Uterus (tissue), 4 donors: ENCODE results near the gene TMPRSS13. TPM values are rescaled to one million over a fixed set of nuclear protein-coding genes. Genes with fewer than 3 reads are reported as not detected.

Source experiments
- DNase-seq, 2 donors: peaks; one replicate each; pipeline ENCODE4 v3.0.0-alpha.2; 2019 to 2020
- H3K27ac ChIP-seq, 2 donors: fragments of 200-600 bp; sonication (generic); 1 replicate in 1 of 2; 2 replicates in 1 of 2; pipeline ENCODE4 v1.5.1; 2016 to 2018
- H3K27me3 ChIP-seq, 2 donors: fragments of 200-600 bp; sonication (generic); one replicate each; pipeline ENCODE4 v1.5.1; 2018 to 2019; ENCODE audit warnings: control low read depth in 1 of 2
- H3K36me3 ChIP-seq, 2 donors: fragments of 200-600 bp; sonication (generic); one replicate each; pipeline ENCODE4 v1.5.1; 2019; ENCODE audit warnings: control low read depth in 1 of 2
- H3K4me1 ChIP-seq, 2 donors: fragments of 200-600 bp; sonication (generic); one replicate each; pipeline ENCODE4 v1.5.1; 2018 to 2019; ENCODE audit warnings: control low read depth in 1 of 2
- H3K4me3 ChIP-seq, 2 donors: fragments of 200-600 bp; sonication (generic); 1 replicate in 1 of 2; 2 replicates in 1 of 2; pipeline ENCODE4 v1.5.1; 2018 to 2019; ENCODE audit warnings: mild to moderate bottlenecking in 1 of 2
- H3K9me3 ChIP-seq, 2 donors: fragments of 200-600 bp; sonication (generic); one replicate each; pipeline ENCODE4 v1.5.1; 2019; ENCODE audit warnings: control low read depth in 1 of 2
- POLR2A ChIP-seq, 2 donors: fragments of 450-650 bp; IDR thresholded peaks; one replicate each; pipeline ENCODE4 v1.6.1; 2016; ENCODE audit warnings: antibody characterized with exemption in 2 of 2, mild to moderate bottlenecking in 1 of 2, moderate library complexity in 1 of 2
- intact Hi-C: fragments of 100-400 bp; cut with DNase I; formaldehyde crosslinking; loops from one replicate; pipeline ENCODE4 v1.15.1; 2023; ENCODE audit warnings: low total_unique reads
- total RNA-seq, 4 donors: library from RNA; depleted of rRNA in 3 of 4; stranded (reverse); fragments of >200 nt in 3 of 4; gene quantifications; one replicate each; pipeline versions ENCODE4 v1.1.0 to v1.2.4, GENCODE V29; 2014 to 2023
- TF ChIP-seq, protein P1 (sequence below), 4 experiments: fragments of 200-600 bp in 2 of 4; fragments of 450-650 bp in 2 of 4; sonication (generic) in 2 of 4; IDR thresholded peaks; one replicate each; pipeline ENCODE4 v1.5.1; 2016 to 2019; ENCODE audit warnings: antibody characterized with exemption in 4 of 4, mild to moderate bottlenecking in 2 of 4, moderate library complexity in 1 of 4
- donor health status: DM: yes; HTN: yes; CAD: no.

Gene TMPRSS13
- total RNA-seq, 4 donors from 2014 or later = 0.15 to 0.90 (median 0.51) TPM; not detected in 1

DNA sequence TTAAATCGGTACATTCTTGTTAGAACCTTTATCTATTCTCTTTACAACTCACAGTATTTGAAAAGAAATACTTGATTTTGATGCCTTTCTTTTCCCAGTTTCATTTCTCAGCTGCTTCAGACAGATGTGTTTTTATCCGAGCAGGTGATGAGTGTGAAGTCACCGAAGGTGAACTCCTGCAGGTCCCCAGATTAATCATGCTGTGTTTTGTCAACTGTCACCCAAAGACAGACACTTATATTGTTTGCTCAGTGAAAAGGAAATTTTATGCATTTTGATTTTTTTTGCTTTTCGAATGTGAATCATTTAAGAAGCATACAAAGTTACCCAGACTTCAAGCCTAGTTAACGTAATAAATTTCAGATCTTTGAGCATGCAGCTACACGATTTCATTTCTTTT lies 7.8 kb upstream of the TMPRSS13 start:
- TF ChIP-seq, protein P1, sequence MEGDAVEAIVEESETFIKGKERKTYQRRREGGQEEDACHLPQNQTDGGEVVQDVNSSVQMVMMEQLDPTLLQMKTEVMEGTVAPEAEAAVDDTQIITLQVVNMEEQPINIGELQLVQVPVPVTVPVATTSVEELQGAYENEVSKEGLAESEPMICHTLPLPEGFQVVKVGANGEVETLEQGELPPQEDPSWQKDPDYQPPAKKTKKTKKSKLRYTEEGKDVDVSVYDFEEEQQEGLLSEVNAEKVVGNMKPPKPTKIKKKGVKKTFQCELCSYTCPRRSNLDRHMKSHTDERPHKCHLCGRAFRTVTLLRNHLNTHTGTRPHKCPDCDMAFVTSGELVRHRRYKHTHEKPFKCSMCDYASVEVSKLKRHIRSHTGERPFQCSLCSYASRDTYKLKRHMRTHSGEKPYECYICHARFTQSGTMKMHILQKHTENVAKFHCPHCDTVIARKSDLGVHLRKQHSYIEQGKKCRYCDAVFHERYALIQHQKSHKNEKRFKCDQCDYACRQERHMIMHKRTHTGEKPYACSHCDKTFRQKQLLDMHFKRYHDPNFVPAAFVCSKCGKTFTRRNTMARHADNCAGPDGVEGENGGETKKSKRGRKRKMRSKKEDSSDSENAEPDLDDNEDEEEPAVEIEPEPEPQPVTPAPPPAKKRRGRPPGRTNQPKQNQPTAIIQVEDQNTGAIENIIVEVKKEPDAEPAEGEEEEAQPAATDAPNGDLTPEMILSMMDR (IDR thresholded peaks at IDR 0.05) = no peak
- TF ChIP-seq POLR2A (IDR thresholded peaks at IDR 0.05) = no peak
- Histone ChIP-seq H3K9me3 (no peaks in the 10 kb centered on the region), H3K4me1 (no peaks in the 10 kb centered on the region), H3K27me3 (no peaks in the 10 kb centered on the region), H3K27ac (no peak overlapping the region), H3K4me3 (no peak overlapping the region), H3K36me3 (no peaks in the 10 kb centered on the region)
- no peak for DNase-seq
- intact Hi-C loops = no loop called here

DNA sequence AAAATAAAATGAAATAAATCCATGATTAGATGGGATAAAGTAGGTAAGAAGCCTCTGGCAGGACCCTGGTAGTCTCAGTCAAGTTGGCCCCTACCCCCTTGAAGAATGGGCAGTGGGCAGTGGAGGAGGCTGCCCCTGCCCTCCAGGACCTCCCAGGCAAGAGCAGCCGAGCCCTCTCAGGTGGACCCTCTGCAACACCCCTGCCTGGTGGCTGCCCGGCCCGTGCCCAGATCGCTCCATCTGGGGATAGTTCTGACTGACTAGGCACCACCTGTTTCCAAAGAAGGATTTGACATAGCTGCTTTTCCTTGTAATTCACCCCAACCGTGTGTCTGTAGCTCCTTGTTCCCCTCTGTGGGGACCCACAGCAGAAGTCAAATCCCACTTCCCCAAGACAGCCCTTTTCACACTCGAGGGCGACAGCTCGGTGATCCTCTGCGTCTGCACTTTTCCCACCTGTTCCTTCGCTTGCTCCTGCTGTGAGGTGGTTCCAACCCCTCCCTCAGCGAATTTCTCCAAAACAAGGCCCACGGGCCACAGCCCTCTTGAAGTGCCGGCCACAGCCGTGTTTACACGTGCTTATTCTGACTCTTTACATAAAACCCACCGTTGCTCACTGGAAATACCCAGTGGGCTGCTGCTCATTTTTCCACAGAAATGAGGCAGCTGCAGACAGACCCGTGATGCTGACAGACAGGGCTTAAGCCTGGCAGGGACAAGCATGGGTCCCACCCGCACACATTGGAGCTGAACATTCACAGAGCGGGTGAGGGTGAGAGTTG lies 5.5 kb upstream of the TMPRSS13 start:
- TF ChIP-seq POLR2A (IDR thresholded peaks at IDR 0.05) = no peak
- TF ChIP-seq, protein P1 (IDR thresholded peaks at IDR 0.05) = no peak
- no peak overlapping the region for H3K4me3 ChIP-seq

DNA sequence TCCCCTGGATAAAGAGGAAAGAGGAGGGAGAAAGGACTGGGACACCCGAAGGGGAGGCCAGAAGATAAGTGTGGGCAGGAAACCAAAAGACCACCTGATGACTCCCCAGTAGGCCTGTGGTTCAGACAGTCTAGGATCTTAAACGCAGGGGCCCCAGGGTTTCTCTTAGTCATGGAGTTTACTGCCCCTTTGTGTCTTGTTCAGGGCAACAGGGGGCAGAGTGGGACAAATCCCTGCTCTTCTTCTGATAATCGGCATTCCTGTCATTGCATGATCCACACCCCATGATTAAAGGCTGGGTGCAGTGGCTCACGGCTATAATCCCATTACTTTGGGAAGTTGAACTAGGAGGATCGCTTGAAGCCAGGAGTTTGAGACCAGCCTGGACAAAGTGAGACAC lies 4.7 kb upstream of the TMPRSS13 start:
- no peak overlapping the region for H3K27ac ChIP-seq
- no peaks in the 10 kb centered on the region for H3K9me3 ChIP-seq
- no peak overlapping the region for H3K4me3 ChIP-seq
- H3K36me3 ChIP-seq = no peaks in the 10 kb centered on the region
- no peaks in the 10 kb centered on the region for H3K27me3 ChIP-seq
- TF ChIP-seq POLR2A (IDR thresholded peaks at IDR 0.05) = no peak
- TF ChIP-seq, protein P1 (IDR thresholded peaks at IDR 0.05) = no peak
- intact Hi-C loops = no loop called here
- no peaks in the 10 kb centered on the region for H3K4me1 ChIP-seq
- DNase-seq = no peak

More for the DNA sequence above, 5.5 kb upstream of the TMPRSS13 start:
- no peak for DNase-seq
- Histone ChIP-seq H3K36me3 (no peaks in the 10 kb centered on the region), H3K4me1 (no peaks in the 10 kb centered on the region), H3K27ac (no peak overlapping the region), H3K9me3 (no peaks in the 10 kb centered on the region), H3K27me3 (no peaks in the 10 kb centered on the region)
- intact Hi-C loops = no loop called here

DNA sequence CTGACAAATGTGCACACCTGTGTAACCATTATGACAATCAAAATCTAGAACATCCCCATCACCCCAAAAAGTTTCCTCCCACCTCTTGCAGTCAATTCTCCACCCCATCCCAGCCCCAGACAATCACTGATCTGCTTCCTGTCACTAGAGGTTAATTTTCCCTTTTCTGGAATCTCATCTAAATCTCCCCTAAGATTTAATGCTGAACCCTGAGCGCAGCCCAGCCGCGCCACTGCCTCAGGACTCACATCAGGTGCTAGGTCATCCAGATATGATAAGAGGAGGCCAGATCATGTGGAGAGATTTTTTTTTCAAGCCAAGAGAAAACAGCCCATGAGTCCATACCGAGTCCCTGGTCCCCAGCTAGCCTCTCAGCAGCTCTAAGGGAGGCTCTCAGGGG lies 4.3 kb upstream of the TMPRSS13 start:
- no peaks in the 10 kb centered on the region for H3K36me3 ChIP-seq
- intact Hi-C loops = no loop called here
- TF ChIP-seq, protein P1 (IDR thresholded peaks at IDR 0.05) = no peak
- TF ChIP-seq POLR2A (IDR thresholded peaks at IDR 0.05) = no peak
- no peak overlapping the region for H3K4me3 ChIP-seq
- H3K9me3 ChIP-seq = no peaks in the 10 kb centered on the region
- H3K4me1 ChIP-seq = no peaks in the 10 kb centered on the region
- H3K27me3 ChIP-seq = no peaks in the 10 kb centered on the region
- no peak overlapping the region for H3K27ac ChIP-seq
- DNase-seq = no peak

DNA sequence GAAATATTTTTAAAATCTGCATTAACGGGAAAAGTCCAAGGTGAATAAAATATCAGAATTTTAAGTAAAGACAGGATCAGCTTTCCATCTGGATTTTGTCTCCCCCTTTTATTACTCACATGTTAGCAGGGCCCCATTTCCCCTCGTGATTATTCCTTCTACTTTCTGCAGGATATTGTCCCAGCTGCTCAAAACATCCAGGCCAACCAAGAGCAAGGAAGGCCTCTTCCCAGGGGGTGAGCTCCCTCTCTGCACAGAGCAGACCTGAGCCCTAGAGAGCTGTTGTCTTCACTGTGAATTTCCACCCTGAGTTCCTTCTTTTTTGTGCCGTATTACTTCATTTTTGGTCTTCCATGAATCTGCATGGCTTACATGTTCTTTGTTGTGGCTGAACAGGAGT lies 3.7 kb upstream of the TMPRSS13 start:
- intact Hi-C loops = no loop called here
- no peaks in the 10 kb centered on the region for H3K4me1 ChIP-seq
- H3K4me3 ChIP-seq = no peak overlapping the region
- H3K9me3 ChIP-seq = no peaks in the 10 kb centered on the region
- DNase-seq = no peak
- no peak overlapping the region for H3K27ac ChIP-seq
- no peaks in the 10 kb centered on the region for H3K36me3 ChIP-seq
- no peaks in the 10 kb centered on the region for H3K27me3 ChIP-seq
- TF ChIP-seq, protein P1 (IDR thresholded peaks at IDR 0.05) = no peak
- no peak for TF ChIP-seq POLR2A (IDR thresholded peaks at IDR 0.05)
